Trophoblast cell (in vitro differentiated cells and primary cell): ENCODE data around the gene ZNF426.

Experiments
- DNase-seq, 2 donors: peaks; one replicate each; pipeline ENCODE4 v3.0.0-alpha.2; 2016
- H2AFZ ChIP-seq: 2 replicates; pipeline ENCODE4 v1.6.1; 2013; ENCODE audit warnings: low read length, moderate library complexity, mild to moderate bottlenecking; ENCODE audit not compliant: insufficient read depth, poor library complexity
- H2AK5ac ChIP-seq: 2 replicates; pipeline ENCODE4 v1.6.1; 2013; ENCODE audit warnings: mild to moderate bottlenecking, low read length
- H2BK120ac ChIP-seq: 2 replicates; pipeline ENCODE4 v1.6.1; 2013; ENCODE audit warnings: low read length, mild to moderate bottlenecking, moderate library complexity; ENCODE audit not compliant: insufficient read depth, poor library complexity
- H2BK12ac ChIP-seq: 2 replicates; pipeline ENCODE4 v1.6.1; 2013; ENCODE audit warnings: mild to moderate bottlenecking, low read length, moderate library complexity
- H2BK5ac ChIP-seq: 2 replicates; pipeline ENCODE4 v1.6.1; 2013; ENCODE audit warnings: low read length, low read depth, moderate library complexity, mild to moderate bottlenecking; ENCODE audit not compliant: poor library complexity
- H3K14ac ChIP-seq: 2 replicates; pipeline ENCODE4 v1.6.1; 2013; ENCODE audit warnings: mild to moderate bottlenecking, low read length
- H3K18ac ChIP-seq: 2 replicates; pipeline ENCODE4 v1.6.1; 2013; ENCODE audit warnings: mild to moderate bottlenecking, low read length
- H3K23ac ChIP-seq: 2 replicates; pipeline ENCODE4 v1.6.1; 2013; ENCODE audit warnings: low read length
- H3K27ac ChIP-seq: 2 replicates; pipeline ENCODE4 v1.5.1; 2013; ENCODE audit warnings: low read depth, mild to moderate bottlenecking, inconsistent platforms, low read length, moderate library complexity
- H3K27me3 ChIP-seq: 2 replicates; pipeline ENCODE4 v1.6.1; 2013; ENCODE audit warnings: inconsistent platforms, mild to moderate bottlenecking, low read length, moderate library complexity; ENCODE audit not compliant: insufficient read depth
- H3K36me3 ChIP-seq, 2 experiments: 1 replicate in 1 of 2; 2 replicates in 1 of 2; pipeline ENCODE4 v1.6.1; 2013; ENCODE audit warnings: low read length in 2 of 2, mild to moderate bottlenecking in 2 of 2, moderate library complexity in 1 of 2; ENCODE audit not compliant: insufficient read depth in 2 of 2, control insufficient read depth in 1 of 2
- H3K4ac ChIP-seq: 2 replicates; pipeline ENCODE4 v1.6.1; 2013; ENCODE audit warnings: low read depth, mild to moderate bottlenecking, low read length, moderate library complexity
- H3K4me1 ChIP-seq, 2 experiments: 1 replicate in 1 of 2; 2 replicates in 1 of 2; pipeline ENCODE4 v1.6.1; 2013; ENCODE audit warnings: low read length in 2 of 2, mild to moderate bottlenecking in 2 of 2, moderate library complexity in 1 of 2; ENCODE audit not compliant: insufficient read depth in 2 of 2, control insufficient read depth in 1 of 2
- H3K4me2 ChIP-seq: 2 replicates; pipeline ENCODE4 v1.6.1; 2013; ENCODE audit warnings: inconsistent platforms, mild to moderate bottlenecking, low read length, moderate library complexity
- H3K4me3 ChIP-seq: 2 replicates; pipeline ENCODE4 v1.5.1; 2013; ENCODE audit warnings: mild to moderate bottlenecking, low read depth, low read length, inconsistent platforms
- H3K79me1 ChIP-seq: one replicate; pipeline ENCODE4 v1.6.1; 2013; ENCODE audit warnings: low read length
- H3K79me2 ChIP-seq: 2 replicates; pipeline ENCODE4 v1.6.1; 2013; ENCODE audit warnings: low read length, mild to moderate bottlenecking; ENCODE audit not compliant: control insufficient read depth, insufficient read depth, poor library complexity
- H3K9ac ChIP-seq: 2 replicates; pipeline ENCODE4 v1.6.1; 2013; ENCODE audit warnings: mild to moderate bottlenecking, low read length
- H3K9me3 ChIP-seq: 2 replicates; pipeline ENCODE4 v1.6.1; 2013; ENCODE audit warnings: low read depth, mild to moderate bottlenecking, control low read depth, inconsistent platforms, low read length; ENCODE audit not compliant: insufficient read depth
- H4K12ac ChIP-seq: 2 replicates; pipeline ENCODE4 v1.6.1; 2013; ENCODE audit warnings: low read depth, mild to moderate bottlenecking, low read length, moderate library complexity
- H4K8ac ChIP-seq: 2 replicates; pipeline ENCODE4 v1.6.1; 2013; ENCODE audit warnings: low read depth, mild to moderate bottlenecking, low read length, moderate library complexity
- H4K91ac ChIP-seq: one replicate; pipeline ENCODE4 v1.6.1; 2013; ENCODE audit warnings: low read depth, mild to moderate bottlenecking, low read length, moderate library complexity
- WGBS: extraction: QIAGEN DNeasy Blood & Tissue Kit; methylation state at CpG from one replicate; pipeline ENCODE4 v1.1.7; 2013; ENCODE audit warnings: missing lambda C conversion rate; ENCODE audit not compliant: insufficient read length, insufficient coverage; ENCODE audit errors: extremely low coverage; 5-methylcytosine and 5-hydroxymethylcytosine counted together

The ZNF426 gene

GRCh38 chr19:9494096-9494495, 44.3 kb downstream of the ZNF426 start:
- no peak overlapping the region for H3K23ac ChIP-seq
- no peak overlapping the region for H3K9ac ChIP-seq
- no peaks in the 10 kb centered on the region for H3K4me1 ChIP-seq
- H2BK120ac ChIP-seq, result no peak overlapping the region
- DNase-seq, result no peak
- no peak overlapping the region for H2BK12ac ChIP-seq
- no peak overlapping the region for H4K12ac ChIP-seq
- no peak overlapping the region for H2AK5ac ChIP-seq
- no peak overlapping the region for H3K4me3 ChIP-seq
- H3K4me2 ChIP-seq, result no peak overlapping the region
- H3K79me1 ChIP-seq, result no peaks in the 10 kb centered on the region
- H3K4ac ChIP-seq, result no peak overlapping the region
- H3K14ac ChIP-seq, result no peak overlapping the region
- H3K79me2 ChIP-seq, result no peaks in the 10 kb centered on the region
- H3K36me3 ChIP-seq, result no peaks in the 10 kb centered on the region
- H2AFZ ChIP-seq, result no peak overlapping the region
- no peak overlapping the region for H4K8ac ChIP-seq
- peaks cover 35% of the 10 kb centered on the region for H3K9me3 ChIP-seq
- H2BK5ac ChIP-seq, result no peak overlapping the region
- no CpG with 5 or more reads among the region's 2 CpGs for WGBS
- no peak overlapping the region for H3K18ac ChIP-seq
- no peak overlapping the region for H4K91ac ChIP-seq
- H3K27me3 ChIP-seq, result no peaks in the 10 kb centered on the region
- no peak overlapping the region for H3K27ac ChIP-seq

GRCh38 chr19:9487016-9487415, 51.4 kb downstream of the ZNF426 start:
- Histone ChIP-seq H3K4ac (no peak overlapping the region), H3K4me1 (no peaks in the 10 kb centered on the region), H3K79me1 (no peaks in the 10 kb centered on the region), H3K27ac (no peak overlapping the region), H3K9ac (no peak overlapping the region), H3K27me3 (peaks cover 3% of the 10 kb centered on the region), H2BK12ac (no peak overlapping the region), H2BK5ac (no peak overlapping the region), H2AK5ac (no peak overlapping the region), H3K4me3 (no peak overlapping the region), H3K18ac (no peak overlapping the region), H4K91ac (no peak overlapping the region), H3K23ac (no peak overlapping the region), H3K14ac (no peak overlapping the region), H3K4me2 (no peak overlapping the region), H2BK120ac (no peak overlapping the region), H3K79me2 (no peaks in the 10 kb centered on the region), H4K12ac (no peak overlapping the region), H2AFZ (no peak overlapping the region), H3K36me3 (no peaks in the 10 kb centered on the region), H3K9me3 (peaks cover 19% of the 10 kb centered on the region), H4K8ac (no peak overlapping the region)
- DNase-seq, result no peak
- WGBS, result no CpG with 5 or more reads among the region's 2 CpGs

- no CpG with 5 or more reads among the region's 2 CpGs for WGBS
- no peak for DNase-seq
- H3K36me3 ChIP-seq, result no peaks in the 10 kb centered on the region
Measured at GRCh38 chr19:9485140-9485539, 53.3 kb downstream of the ZNF426 start.

DNA sequence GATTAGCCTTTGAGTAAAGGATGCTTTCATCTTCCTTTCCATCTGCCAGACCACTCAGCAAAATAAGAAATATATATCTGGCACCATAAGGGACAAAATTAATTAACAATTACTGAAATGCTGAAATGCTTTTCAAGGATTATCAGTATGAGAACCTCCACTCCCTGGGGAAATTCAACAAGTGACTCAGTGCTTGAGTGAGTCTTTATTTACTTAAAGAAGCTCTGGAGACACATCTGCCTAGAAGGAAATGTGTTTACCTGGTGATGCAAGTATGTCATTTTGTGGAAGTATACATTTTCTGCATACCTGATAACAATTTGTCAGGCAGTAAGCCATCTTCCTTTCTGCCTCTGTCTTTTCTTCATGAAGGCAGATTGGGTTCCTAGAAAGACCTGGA, 63.5 kb downstream of the ZNF426 start:
- H3K4me1 ChIP-seq, result no peaks in the 10 kb centered on the region
- H3K27ac ChIP-seq, result no peak overlapping the region
- no peak overlapping the region for H3K4me3 ChIP-seq
- no peak overlapping the region for H3K18ac ChIP-seq
- H4K12ac ChIP-seq, result no peak overlapping the region
- no peak overlapping the region for H2AFZ ChIP-seq
- H2BK5ac ChIP-seq, result no peak overlapping the region
- no peaks in the 10 kb centered on the region for H3K79me1 ChIP-seq
- no peak overlapping the region for H3K4ac ChIP-seq
- no peak overlapping the region for H3K23ac ChIP-seq
- H3K27me3 ChIP-seq, result no peaks in the 10 kb centered on the region
- no peak overlapping the region for H4K91ac ChIP-seq
- peaks cover 8% of the 10 kb centered on the region for H3K9me3 ChIP-seq
- no peak overlapping the region for H2BK120ac ChIP-seq
- DNase-seq, result no peak
- no peak overlapping the region for H2BK12ac ChIP-seq
- no peak overlapping the region for H3K14ac ChIP-seq
- no peaks in the 10 kb centered on the region for H3K36me3 ChIP-seq
- no peak overlapping the region for H2AK5ac ChIP-seq
- no peak overlapping the region for H3K4me2 ChIP-seq
- H4K8ac ChIP-seq, result no peak overlapping the region
- H3K79me2 ChIP-seq, result no peaks in the 10 kb centered on the region
- H3K9ac ChIP-seq, result no peak overlapping the region

More at GRCh38 chr19:9485140-9485539, 53.3 kb downstream of the ZNF426 start:
- Histone ChIP-seq H3K27ac (no peak overlapping the region), H2BK120ac (no peak overlapping the region), H3K18ac (no peak overlapping the region), H3K79me1 (no peaks in the 10 kb centered on the region), H4K12ac (no peak overlapping the region), H3K23ac (no peak overlapping the region), H3K4ac (no peak overlapping the region), H3K27me3 (peaks cover 3% of the 10 kb centered on the region), H3K9me3 (peaks cover 15% of the 10 kb centered on the region), H4K8ac (no peak overlapping the region), H2BK5ac (no peak overlapping the region), H3K79me2 (no peaks in the 10 kb centered on the region), H4K91ac (no peak overlapping the region), H3K4me3 (no peak overlapping the region), H3K4me2 (no peak overlapping the region), H3K4me1 (no peaks in the 10 kb centered on the region), H3K14ac (no peak overlapping the region), H2AFZ (no peak overlapping the region), H3K9ac (no peak overlapping the region), H2AK5ac (no peak overlapping the region), H2BK12ac (no peak overlapping the region)
